GM19463 (cell line): ENCODE results near the gene KCTD3.
A peak's percentile ranks its signal among the peaks of the same experiment; 100 is the strongest.

Experiments
- ATAC-seq: cut with Tn5 transposase; IDR thresholded peaks from one replicate; pipeline ENCODE4 v1.9.1; 2021; ENCODE audit warnings: mild to moderate bottlenecking, moderate library complexity; ENCODE audit not compliant: unreplicated experiment

KCTD3 gene

DNA sequence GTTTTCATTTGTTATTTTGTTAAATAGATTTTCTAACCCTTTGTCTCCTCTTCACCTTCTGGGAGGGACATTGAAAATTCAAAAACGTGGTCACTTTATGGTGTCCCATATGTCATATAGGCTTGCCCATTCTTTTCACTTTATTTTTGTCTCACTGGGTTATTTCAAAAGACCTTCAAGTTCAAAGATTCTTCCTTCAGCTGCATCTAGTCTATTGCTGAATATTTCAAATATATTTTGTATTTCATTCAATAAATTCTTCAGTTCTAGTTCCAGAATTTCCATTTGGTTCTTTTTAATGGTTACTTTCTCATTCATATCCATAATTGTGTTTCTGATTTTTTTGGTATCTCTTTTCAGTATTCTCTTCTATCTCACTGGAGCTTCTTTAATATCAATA is 11.6 kb upstream of the KCTD3 start:
- ATAC-seq: no peak

GRCh38 chr1:215556996-215557395 is 10.1 kb upstream of the KCTD3 start:
- ATAC-seq: no peak

DNA sequence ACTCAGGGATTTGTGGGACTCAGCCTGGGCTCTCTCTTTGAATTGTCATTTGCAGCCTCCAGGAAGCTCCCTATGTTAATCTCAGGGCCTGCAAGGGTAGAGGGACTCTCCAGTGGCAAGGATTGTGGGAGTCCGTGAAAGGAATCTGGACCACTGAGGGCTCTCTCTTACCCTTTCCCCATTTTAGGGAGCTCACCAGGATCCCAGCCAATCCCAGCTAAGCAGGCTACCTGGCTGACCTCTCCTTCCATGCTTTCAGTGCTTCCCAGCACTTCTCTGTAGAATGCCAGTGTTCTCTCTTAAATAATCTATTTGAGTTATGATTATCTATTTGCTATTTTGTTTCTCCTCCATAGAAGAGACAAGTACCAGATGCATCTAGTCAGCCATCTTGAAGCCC is 9.6 kb upstream of the KCTD3 start:
- ATAC-seq: no peak

- ATAC-seq: no peak
Observed at GRCh38 chr1:215557992-215558626, 9.0 kb upstream of the KCTD3 start.

DNA sequence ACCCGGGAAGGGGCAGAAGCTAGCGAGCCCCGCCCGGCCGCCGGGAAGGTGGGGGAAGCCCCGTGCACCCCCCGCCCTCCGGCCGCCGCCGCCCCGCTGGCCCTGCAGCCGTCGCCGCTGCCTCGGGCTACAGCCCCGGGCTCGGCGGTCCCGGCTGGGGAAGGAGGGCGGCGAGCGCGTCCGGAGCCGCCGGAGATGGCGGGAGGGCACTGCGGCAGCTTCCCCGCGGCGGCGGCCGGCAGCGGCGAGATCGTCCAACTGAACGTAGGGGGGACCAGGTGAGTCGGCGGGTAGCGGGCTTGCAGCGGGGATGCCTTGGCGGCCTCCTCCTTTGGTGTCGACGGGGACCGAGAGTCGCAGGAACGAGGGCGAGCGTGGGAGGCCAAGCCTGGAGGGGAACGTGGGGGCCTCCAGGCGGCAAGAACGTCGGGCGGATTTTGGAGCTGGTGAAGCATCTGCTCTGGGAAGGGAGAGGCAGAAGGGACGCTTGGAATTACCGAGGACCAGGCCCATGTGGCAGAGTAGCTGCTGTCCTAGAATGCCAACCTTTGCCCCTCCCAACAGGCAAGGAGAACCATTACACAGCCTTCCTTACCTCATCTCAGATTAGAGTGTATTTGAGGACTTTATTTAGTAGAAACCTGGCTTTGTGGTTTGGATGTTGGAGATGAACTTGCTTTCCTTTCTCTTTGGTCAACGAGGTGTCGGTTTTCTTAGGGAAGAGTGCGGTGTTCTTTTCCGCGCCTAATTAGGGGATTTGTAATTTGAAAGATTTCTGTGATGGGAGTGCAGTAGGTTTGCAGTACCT is 591 bp downstream of the KCTD3 start:
- ATAC-seq: peak; percentile 62

DNA sequence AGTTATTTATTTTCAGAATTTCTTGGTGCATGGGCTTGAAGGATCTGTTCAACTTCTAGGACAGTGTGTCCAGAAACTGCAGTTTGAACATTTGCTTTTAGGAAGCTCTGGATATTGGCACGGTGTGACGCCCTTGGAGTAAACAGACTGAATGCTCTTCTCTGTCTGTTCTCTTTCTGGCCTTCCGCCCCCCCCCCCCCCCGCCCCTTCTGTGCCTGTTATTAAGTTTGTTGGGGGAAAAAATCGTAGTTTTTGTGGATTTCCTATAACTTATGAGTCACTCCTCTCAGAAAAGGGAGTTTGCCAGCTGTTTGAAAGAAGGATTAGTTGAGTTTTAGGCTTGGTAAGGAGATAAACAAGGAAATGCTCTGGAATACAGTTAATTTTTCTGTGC is 1.2 kb downstream of the KCTD3 start:
- ATAC-seq: no peak

DNA sequence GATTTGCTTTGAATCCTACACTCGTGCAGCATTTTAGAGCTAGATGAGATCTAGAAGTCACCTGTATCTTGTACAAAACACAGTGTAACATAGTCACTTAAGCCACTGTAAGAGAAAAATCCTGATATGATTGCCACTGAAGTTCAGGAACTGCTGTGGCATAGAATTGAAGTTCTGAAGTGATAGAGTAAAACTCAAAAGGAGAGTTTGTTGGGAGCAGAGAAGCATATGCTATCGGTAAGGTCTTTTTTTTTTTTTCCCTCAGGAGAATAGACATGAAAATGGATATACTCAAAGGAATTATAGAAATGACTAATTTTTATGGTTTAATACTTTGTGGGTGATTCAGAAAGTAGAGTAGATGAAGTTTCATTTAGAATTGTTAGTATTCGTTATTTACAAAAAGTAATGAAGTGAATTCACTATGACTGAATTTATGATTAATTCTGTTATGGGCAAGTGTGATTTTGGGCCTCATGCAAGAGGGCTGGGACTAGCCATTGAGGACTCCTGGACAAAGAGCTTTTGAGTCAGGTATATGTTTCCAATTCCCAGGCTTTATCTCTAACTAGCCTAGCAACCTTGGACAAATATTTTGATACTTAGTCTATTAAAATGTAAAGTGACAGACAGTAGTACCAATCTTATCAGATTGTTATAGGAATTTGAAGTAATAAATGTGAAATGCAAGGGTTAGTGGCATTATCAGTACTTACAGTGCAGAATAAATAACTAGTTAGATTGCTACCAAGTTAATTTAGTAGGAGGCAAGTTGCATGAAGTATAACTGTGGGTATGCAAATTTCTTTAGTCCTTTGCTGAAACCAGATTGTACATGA is 3.1 kb downstream of the KCTD3 start:
- ATAC-seq: no peak

DNA sequence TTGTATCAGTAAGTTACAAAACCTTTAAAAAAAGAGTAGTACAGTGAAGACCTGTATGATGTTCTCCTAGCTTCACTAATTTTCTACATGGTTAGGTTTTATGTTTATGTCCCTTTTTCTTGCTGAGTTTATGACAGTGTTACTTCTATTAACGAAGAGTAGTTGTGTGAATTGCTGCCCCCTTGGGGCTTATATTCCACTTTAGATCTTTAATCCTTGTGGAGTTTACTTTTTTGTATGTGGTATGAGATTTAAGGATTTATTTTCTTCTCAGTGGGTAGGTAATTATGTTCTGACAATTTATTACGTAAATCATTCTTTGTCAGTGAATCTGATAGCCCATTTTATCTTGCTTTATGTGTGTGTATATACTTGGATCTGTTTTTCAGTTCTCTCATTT is 14.8 kb downstream of the KCTD3 start:
- ATAC-seq: no peak

GRCh38 chr1:215583185-215583749 is 16.2 kb downstream of the KCTD3 start:
- peak; percentile 49 for ATAC-seq

DNA sequence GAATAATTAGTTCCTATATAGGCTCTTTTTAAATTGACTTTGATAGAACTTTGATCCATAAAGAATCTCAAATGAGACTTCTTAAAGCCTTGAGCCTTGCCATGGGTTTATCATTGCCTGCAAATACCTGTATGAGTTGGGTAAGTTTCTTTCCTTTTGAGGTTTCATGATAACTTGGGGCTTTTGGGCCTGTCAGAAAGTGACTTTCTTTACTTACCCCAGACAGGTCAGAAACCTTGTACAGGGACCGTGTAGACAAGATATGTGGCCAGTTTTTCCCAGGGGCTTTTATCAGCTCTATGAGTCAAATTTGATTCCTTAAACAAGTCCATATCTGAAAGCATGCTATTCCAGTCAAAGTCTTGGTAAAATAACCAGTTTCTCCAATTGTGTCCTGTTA is 17.3 kb downstream of the KCTD3 start:
- no peak for ATAC-seq

GRCh38 chr1:215589650-215590435 is 22.7 kb downstream of the KCTD3 start:
- ATAC-seq: no peak

DNA sequence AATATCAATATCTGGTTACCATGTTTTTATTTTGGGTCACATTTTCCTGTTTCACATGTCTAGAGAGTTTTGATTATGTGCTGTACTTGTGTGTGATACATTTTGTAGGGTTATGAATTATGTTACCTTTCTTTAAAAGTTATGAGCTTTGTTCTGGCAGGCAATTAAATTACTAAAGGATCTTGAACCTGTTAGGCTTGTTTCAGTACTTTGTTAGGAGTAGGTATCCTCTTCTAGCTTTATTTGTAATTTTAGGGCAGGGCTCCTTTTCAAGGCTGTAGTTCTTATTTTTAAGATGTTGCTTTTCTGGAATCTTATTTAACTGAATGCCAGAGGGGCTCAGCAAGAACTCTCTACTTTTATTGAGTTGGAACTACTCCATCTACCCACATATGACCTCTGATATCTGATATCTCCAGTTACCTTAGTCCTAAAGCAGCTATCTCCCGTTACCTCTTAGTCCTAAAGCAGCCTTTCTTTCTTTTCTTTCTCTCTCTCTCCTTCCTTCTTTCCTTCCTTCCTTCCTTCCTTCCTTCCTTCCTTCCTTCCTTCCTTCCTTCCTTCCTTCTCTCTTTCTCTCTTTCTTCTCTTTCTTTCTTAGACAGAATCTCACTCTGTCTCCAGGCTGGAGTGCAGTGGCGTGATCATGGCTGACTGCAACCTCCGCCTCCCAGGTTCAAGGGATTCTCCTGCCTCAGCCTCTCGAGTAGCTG is 23.8 kb downstream of the KCTD3 start:
- ATAC-seq: no peak

DNA sequence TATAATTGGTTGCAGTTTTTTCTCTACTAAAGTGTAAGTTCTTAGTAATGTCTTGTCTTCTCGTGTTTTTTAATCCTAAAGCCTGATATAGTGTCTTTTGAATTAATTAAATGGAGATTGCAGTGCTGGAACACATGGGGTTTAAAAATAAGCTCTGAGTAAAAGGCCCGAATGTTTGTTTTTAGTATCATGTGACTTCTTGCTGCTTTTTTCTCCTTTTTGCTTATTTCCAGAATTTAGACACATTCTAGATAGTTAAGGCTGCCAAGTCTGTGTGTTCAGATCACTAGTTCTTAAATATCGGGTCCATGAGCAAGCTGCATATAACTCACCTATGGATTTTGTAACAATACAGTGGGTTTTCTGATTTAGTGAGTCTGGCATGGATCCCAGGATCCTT is 27.5 kb downstream of the KCTD3 start:
- no peak for ATAC-seq

GRCh38 chr1:215595231-215595630 is 28.1 kb downstream of the KCTD3 start:
- ATAC-seq: no peak

- no peak for ATAC-seq
Observed at GRCh38 chr1:215597961-215598360, 30.9 kb downstream of the KCTD3 start.

DNA sequence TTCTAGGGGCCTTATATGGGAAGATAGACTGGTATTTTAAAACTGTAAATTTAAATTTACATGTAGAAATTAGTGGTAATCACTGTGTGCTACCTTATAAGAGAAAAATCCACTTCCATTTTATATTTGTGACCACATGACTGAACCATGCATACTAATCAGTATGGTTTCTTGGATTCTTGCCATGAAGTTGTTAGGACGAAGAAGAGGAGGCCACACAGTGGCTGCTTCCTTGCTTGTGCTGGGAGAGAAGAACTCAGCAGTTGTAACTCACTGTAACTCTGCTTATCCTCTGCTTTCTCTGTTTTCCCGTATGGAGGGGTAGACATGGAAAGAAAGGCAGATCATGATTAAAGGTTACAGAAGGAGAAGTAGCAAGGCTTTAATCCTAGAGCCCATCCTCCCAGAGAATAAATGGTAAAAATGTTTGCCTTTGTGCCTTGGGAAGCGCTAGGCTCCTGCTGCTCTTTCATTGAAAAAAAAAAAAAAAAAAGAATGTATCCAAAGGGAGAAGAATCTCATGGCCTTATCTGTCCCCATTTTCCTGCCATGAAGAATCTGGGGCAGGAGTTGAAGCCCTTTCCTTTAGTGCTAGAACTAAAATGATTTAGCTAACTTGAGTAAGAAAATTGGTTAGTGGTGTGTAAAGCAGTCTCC is 32.4 kb downstream of the KCTD3 start:
- no peak for ATAC-seq

DNA sequence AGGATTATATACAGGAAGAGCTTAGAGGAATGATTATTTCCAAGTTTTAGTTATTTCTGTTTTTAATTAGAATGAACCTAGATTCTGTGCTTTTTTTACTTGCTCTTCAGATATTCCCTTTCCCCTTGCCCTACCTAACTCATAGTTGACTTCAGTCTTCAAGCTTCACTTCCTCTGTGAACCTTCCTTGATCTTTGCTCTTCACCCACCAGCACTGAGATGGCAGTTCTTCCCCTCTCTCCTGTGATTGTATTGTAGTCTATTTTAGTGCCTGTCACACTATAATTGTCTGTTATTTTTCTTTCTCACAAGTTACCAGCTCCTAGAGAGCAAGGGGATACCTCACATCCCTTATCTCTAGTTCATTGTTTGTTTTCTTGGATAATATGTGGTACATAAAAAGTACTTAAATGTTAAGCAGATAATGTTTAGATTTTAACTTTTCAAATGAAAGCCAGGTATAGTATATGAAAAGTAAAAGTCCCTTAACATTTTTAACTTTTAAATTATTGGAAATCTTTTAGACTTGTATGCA is 33.2 kb downstream of the KCTD3 start:
- ATAC-seq: no peak

DNA sequence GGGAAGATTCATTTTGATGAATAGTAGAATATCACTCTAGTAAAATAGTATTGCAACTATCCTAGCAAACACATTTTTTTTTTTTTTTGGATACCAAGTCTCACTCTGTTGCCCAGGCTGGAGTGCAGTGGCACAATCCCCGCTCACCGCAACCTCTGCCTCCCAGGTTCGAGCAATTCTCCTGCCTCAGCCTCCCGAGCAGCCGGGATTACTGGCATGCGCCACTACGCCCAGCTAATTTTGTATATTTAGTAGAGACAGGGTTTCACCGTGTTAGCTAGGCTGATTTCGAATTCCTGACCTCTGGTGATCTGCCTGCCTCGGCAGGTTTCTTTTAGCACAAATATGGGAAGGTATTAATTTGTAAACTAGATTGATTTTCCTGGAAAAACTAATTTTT is 33.8 kb downstream of the KCTD3 start:
- ATAC-seq: no peak

GRCh38 chr1:215601276-215601675 is 34.2 kb downstream of the KCTD3 start:
- ATAC-seq: no peak
